ENCODE data around the gene MMP1.

The MMP1 gene

GRCh38 chr11:102798012-102798746 is at the start of gene MMP1:
TSS of gene MMP1 (minus strand) at chr11:102798160. CDS start at chr11:102798092, 68 bp downstream.
- DNase-seq (ENCODE audit: low spot score) = no peak

GRCh38 chr11:102846292-102846691 is 48.3 kb upstream of the MMP1 start:
- no peak for DNase-seq (ENCODE audit: low spot score)

- no peak for DNase-seq (ENCODE audit: low spot score)
Observed at GRCh38 chr11:102843489-102843888, 45.5 kb upstream of the MMP1 start, which contains the start of gene MMP3. TSS of gene MMP3 (minus strand) at chr11:102843609. CDS start at chr11:102843546, 63 bp downstream.

DNA sequence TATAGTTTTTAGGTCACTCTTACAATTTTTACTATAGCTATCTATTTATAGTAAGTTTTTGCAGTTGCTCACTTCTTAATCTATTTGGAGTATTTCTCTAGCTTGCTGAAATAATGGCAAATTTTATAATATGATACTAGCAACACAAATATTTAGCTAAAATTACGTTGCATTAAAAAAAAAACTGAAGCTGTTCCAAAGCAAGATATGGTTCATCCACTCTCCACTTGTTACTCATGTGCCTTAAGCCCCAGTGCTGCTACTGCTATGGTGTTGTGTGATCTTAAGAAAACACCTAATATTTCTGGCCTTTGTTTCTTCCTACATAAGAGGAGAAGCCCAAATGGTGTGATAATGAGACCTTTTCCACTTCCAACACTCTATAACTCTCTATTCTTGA is 45.0 kb upstream of the MMP1 start:
- DNase-seq (ENCODE audit: low spot score) = no peak

DNA sequence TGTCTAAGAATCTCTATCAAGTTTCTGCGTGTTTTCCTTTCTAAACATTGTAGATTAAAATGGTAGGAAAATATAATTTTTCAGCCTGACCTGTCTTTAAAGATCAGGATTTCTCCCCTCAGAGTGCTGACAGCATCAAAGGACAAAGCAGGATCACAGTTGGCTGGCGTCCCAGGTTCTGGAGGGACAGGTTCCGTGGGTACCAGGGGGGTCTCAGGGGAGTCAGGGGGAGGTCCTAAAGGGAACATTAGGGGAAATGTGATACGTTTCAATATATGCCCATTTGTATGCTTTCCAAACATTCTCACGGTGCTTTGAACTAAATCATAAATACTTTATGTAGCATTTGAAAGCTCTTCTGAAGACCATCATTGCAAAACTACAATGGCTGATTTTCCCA is 42.1 kb upstream of the MMP1 start:
- no peak for DNase-seq (ENCODE audit: low spot score)

- no peak for DNase-seq (ENCODE audit: low spot score)
Observed at GRCh38 chr11:102837646-102838045, 39.7 kb upstream of the MMP1 start.

GRCh38 chr11:102837156-102837555 is 39.2 kb upstream of the MMP1 start:
- DNase-seq (ENCODE audit: low spot score) = no peak

DNA sequence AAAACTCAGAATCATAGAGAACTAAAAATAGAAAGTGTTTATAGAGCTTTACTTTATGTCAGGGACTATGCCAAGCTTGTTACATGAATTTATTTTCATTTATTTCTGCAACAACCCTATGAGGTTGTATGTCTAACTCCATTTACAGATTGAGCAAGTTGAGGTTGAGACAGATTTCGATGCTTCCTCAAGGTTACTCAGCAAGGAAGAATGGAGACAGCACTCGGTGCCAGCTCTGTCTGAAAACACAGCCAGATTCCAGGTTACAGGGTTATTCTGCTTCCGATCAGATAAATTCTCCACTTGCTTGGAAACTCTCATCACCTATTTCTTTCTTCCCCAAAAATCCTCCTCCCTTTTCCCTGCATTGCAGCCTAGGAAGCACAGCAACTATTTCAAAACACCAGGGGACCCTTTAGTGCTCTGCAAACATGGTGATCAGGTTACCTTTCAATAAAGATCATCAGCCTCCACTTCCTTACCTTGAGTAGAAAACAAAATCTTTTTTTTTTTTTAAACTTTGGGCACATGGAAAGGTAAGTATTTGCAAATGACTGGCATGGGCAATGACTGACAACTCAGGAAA is 38.4 kb upstream of the MMP1 start:
- no peak for DNase-seq (ENCODE audit: low spot score)

DNA sequence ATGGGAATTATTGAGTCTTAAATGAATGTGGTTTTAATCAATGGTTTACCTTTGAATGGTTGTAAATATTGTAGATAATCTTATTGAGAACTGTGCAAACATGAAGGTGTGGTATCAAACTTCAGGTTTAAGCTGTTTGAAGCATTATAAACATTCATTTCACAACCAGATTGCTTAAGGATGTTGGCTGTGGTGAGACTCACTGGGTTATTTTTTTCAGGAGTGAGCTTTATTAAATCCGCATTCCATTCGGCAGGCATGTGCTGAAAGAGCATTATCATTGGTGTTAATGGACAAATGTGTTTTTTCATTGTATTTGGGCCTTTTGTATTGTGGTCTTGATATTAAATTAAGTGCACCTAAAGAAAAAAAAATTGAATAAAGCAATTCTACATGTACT is 35.8 kb upstream of the MMP1 start:
- DNase-seq (ENCODE audit: low spot score) = no peak

DNA sequence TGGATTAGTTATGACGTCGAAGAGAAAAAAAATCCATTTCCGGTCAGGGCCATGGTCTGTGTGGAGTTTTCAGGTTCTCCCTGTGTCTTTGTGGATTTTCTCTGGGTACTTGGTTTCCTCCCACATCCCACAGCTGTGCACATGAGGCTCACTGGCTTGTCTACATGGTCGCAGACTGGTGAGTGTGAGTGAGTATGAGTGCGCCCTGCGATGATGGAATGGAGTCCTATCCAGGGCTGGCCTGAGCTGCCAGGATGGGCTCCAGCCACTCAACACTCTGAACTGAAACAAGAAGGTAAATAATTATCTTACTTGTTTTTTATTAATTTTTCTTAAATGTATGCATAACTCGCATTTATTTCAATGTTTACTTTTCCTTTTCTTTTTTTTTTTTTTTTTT is 34.7 kb upstream of the MMP1 start:
- no peak for DNase-seq (ENCODE audit: low spot score)

DNA sequence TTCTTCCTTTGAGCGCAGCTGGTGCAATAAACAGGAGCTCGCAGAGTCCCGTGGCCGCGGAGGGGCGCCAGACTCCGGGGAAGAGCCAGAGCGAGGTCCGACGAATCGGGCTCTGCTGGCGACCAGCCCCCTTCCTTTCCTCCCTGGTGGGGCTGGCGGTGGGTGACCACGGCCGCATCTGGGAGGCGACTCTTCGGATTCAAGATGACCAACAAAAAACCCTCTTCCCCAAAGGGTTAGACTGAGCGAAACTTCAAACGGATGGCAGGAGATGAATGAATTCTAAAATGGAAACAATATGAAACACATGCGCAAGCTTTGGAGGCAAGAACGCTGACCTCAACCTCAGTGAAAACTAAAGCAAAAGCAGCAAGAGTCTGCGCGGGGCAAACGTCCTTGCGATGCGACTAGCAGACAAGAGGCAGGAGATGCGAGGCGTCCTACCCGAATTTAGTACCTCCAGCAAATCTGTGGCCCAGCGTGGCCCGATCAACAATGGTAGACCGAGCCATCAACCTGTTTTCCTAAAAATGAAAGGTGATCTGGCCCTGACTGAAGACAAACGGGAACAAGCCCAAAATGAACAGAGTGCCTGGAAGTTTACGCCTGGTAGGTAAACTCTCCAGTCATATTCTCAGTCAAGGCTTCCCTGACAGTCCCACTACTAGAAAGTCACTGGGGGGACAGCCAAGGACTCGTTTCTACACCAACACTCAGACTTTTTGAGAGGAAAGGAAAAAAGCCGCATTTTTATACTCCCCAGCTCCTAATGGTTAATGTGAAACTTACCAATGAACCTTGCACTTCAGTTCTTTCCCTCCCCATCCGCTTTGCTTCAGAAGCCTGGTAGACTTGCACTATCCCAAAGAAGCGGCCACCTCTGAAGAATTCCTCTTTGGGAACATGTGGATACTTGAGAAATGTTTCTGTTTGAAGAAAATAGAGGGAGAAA is 33.8 kb upstream of the MMP1 start:
- no peak for DNase-seq (ENCODE audit: low spot score)

DNA sequence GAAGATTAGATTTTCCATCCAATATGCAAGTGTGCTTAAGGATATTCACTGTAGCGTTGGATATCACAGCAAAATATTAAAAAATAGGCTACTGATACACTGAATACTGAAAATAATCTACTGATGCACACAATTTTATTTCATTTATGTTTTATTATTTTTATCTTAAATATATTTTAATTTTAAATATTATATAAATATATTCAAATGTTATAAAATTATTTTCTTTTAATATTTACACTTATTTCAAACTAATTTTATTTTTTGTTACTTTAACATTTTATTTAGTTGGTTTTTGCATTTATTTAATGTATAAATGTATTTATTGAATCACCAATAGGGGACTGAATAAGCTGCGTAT is 33.1 kb upstream of the MMP1 start:
- DNase-seq (ENCODE audit: low spot score) = no peak

DNA sequence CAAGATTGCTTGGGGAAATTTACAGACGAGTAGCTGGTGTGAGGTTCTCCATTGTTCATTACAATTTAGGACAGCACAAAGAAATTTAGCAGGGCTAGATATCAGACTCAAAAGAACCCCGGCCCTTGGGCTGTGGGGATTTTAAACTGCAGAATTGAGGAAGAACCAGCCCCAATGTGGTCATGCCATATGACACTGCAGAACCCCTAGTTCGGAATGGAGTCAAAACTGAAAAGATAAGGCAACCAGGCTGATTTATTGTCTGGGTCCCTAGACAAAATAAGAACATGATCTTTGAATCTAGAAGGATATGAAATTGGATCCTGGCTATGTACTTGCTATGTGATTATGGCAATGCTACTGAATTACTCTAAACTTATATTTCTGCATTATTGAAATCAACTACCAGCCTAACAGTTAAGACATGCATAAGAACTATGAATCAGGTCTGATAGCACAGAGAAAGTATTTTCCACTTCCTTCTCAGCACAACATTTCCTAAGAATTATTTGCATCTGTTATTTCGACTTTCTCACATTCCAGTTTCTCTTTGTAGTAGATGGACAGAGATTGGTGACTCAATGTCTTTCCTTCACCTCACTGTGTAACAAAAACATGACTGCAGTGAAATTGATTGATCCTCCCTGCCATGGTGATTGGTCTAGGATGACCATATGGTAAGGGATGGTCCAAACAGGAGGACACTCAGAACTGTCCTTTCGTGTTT is 32.2 kb upstream of the MMP1 start:
- DNase-seq (ENCODE audit: low spot score) = no peak

- DNase-seq (ENCODE audit: low spot score) = no peak
Observed at GRCh38 chr11:102829316-102830000, 31.5 kb upstream of the MMP1 start.

GRCh38 chr11:102824556-102824955 is 26.6 kb upstream of the MMP1 start:
- no peak for DNase-seq (ENCODE audit: low spot score)

DNA sequence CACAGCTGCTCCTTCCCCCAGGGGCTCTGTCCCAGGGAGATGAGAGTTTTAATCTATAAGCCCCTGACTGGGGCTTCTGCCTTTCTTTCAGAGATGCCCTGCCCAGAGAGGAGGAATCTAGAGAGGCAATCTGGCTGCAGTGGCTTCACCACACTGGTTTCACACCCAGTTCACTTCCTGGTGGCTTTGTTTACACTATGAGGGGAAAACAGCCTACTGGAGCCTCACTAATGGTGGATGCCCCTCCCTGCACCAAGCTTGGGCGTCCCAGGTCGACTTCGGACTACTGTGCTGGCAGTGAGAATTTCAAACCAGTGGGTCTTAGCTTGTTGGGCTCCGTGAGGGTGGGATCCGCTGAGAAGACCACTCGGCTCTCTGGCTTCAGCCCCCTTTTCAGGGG is 21.5 kb upstream of the MMP1 start:
- no peak for DNase-seq (ENCODE audit: low spot score)

DNA sequence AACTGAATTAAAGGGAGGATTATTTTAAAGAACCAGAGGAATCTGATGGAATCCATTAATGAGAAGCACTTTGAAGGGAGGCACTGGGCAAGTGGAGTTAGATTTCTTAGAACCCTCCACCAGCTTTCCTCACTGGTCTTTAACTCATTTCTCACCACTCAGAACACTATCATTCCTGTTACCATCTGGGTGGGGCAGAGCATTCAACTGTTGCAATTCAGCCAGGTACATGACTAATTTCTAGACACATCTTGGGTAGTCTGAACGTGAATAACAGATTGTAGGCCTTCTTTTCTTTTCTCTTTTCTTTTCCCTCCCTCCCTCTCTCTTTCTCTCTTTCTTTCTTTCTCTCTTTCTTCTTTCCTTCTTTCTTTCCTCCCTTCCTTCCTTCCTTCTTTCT is 15.5 kb upstream of the MMP1 start:
- DNase-seq (ENCODE audit: low spot score) = no peak

DNA sequence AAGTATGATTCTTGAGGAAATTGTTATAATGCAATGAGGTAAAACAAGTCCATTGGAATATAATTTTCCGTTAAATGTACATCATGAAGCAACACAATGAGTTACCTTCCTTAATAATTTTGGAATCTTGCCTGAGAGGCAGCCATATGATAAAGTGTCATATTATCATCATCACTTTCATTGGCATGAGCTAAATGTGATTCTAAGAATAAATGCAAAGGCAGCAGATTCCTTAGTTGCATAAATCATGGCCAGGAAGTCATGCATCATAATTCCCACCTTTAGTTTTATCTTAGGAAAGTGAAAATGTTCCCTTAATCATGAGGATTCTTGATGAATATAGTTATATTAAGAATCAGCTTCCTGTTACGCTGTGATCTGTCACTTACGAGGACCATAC is 14.2 kb upstream of the MMP1 start:
- DNase-seq (ENCODE audit: low spot score) = no peak

GRCh38 chr11:102810950-102811660 is 13.1 kb upstream of the MMP1 start:
- no peak for DNase-seq (ENCODE audit: low spot score)

- DNase-seq (ENCODE audit: low spot score) = no peak
Observed at GRCh38 chr11:102809971-102810370, 12.0 kb upstream of the MMP1 start.

GRCh38 chr11:102807921-102808320 is 10.0 kb upstream of the MMP1 start:
- no peak for DNase-seq (ENCODE audit: low spot score)
